GM19438 (cell line): ENCODE results near the gene PLEKHM3.
A peak's percentile ranks its signal among the peaks of the same experiment; 100 is the strongest.
"Not testable (repeated sequence)": the region's sequence is repeated elsewhere in the genome, so short reads cannot be mapped to it uniquely, and the experiment has no call there.

Source experiments
- ATAC-seq: cut with Tn5 transposase; IDR thresholded peaks from one replicate; pipeline ENCODE4 v1.9.1; 2021; ENCODE audit warnings: low read depth; ENCODE audit not compliant: unreplicated experiment

The PLEKHM3 gene

DNA sequence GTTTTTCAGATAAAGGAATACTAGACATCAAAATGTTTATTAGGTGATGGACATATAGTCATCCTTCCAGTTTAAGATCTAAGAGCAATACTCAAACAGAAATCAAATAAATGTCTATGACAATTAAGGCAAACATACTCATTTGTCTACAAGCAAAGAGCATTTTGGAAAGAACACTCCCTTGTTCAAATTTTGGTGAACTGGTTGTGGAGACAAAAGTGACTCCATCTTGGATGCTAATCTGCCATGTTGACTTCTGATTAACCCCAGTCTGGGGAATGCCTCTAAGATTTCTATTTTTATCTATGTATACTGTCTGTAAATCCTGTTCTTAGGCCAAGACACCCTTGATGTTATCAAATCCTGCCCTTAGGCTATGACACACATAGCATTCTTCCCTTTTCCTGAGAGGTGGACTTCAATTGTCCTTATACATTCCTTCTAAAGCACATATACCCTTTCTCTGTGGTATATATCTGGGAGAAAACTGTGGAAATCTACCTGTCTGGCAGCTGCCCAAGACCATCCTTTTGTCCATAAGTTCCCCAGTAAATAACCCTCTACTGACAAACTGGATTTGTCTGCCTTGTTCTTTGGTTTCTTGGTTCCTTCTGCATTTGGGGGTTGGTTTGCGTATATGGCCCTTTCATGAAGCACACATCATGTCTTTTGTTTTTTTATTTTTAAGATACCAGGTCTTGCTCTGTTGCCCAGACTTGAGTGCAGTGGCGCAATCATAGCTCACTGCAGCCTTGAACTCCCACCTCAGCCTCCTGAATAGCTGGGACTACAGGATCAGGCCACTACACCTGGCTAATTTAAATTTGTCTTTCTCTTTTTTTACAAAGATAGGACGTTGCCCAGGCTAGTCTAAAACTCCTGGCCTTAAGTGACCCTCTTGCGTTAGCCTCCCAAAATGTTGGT is 12.5 kb upstream of the PLEKHM3 start:
- no peak for ATAC-seq

DNA sequence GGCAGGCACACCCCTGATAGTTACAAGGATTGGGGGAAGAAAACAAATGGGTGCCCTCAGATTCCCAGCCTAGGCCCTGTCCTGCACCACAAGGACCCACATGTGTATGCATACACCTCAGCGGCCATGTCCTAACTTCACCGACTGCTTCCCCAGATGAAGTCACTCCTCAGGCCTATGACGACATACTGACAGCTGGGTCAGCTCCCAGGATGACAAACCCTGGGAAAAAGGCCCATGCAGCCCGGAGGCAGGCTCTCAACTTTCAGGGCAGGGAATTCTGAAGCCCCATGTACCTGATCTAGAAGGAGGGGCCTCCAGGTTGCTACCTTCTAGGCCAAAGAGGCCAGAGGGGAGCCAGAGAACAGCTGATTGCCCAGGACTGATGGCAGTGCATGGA is 11.0 kb upstream of the PLEKHM3 start:
- no peak for ATAC-seq

DNA sequence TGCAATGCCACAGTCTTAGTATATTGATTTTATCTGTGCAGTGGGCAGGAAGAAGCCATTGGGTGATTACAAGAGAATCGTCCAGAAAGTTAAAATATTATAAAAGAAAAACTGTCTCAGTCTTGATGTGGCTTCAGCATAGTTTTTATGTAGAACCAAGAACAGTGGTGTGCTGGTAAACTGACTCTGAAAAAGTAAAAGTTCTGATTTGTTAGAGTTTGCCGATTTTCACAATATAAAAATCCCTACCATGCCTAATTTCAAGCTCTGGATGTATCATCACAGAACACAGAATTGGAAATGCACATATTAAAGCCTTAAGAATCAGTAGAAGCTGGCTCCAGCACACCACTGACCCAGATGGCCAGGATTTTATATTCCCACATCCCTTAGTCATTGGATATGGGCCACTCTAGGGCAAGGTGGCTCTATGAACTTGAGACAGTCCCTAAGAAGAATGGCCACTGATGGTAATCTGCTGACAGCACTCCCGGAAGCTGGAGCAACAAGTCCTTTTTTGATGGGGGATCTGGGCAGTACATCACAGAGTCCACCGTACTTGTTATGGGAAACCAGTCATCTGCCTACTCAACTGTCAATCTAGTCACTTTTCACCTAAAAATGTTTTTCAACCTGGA is 9.3 kb upstream of the PLEKHM3 start:
- ATAC-seq, result no peak

DNA sequence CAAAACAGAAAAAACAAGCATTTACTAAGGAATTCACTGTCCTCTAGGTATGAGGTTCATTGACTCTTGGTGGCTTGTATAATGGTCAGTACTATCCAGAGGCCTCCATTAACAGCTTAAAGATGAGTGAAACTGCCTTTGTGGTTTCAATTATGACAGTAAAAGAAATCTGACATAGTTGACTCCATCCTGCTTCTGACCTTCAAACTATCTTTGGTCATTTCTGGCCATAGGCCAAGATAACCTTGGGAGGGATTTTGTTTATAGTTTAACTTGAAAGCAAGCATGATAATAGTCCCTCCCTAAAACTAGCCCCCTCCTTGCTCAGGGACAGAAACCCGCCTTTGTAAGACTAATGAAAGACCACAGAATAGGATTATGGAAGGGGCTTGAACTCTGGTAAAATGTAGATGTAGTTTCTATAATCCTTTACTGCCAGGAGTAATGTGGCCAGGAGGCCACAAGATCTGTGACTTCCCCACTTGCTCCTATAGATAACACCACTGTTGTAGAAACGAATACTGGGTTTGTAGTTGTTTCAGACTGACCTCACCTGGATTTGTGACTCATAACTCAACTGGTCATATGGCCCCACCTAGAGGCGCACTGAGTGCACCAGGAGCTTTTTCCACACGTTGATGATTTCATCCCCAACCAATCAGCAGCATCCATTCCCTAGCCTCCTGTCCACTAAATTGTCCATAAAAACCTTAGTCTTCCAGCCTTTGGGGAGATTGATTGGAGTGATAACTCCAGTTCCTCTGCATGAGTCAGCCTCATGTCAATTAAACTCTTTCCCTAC is 8.6 kb upstream of the PLEKHM3 start:
- ATAC-seq, result peak; percentile 82

DNA sequence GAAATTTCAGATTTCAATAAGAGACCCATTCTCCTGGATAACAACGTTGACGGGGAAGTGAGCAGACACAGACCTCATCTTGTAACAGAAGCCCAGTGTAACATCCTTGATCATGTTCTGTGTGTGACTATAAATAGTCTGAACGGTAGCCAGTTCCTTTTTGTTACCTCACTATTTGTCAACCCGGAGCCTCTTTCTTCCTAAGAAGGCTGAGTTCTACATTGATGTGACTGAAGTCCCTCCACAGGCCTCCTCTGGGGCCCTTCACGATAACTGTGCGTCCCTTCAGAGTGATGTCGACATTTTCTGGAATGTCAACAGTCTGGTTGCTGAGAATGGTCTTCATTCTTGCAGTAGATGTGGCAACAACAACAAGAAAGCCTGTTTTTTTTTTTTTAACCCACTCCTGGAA is 6.3 kb upstream of the PLEKHM3 start:
- ATAC-seq, result no peak

- peak; percentile 12 for ATAC-seq
Measured at GRCh38 chr2:208025814-208026184, 472 bp upstream of the PLEKHM3 start.

DNA sequence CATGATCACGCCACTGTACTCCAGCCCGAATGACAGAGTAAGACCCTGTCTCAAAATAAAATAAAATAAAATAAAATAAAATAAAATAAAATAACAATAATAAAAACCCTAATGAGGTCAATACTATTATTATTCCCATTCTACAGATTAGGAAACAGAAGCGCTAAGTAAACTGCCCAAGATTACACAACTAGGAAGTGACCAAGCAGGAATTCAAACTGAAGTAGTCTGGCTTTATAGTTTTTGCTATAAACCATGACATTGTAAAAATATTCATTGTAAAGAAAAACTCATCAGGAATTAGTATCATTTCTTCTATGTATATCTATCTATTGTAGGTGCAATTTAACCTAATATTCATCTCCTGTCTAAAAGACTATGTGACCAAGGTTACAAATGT is 1.2 kb downstream of the PLEKHM3 start:
- ATAC-seq, result no peak

DNA sequence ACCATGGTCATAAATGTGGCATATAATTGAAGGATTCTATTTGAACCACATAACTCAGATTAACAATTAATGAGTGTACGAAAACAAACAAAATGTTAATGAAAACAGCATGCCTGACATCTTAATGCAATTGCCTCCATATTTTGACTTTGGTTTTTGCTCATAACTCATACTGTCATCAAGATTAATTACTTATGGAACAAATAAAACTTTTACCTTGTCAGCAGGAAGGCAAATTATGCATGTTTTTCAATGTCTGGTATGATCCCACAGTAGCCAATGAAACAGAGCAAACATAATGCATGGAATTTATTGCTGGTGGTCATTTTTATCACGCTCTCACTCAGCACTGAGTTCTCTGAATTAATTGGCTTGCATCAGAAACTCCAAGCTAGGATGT is 5.1 kb downstream of the PLEKHM3 start:
- no peak for ATAC-seq

GRCh38 chr2:208018124-208018712 is 7.1 kb downstream of the PLEKHM3 start:
- not testable (repeated sequence) for ATAC-seq

DNA sequence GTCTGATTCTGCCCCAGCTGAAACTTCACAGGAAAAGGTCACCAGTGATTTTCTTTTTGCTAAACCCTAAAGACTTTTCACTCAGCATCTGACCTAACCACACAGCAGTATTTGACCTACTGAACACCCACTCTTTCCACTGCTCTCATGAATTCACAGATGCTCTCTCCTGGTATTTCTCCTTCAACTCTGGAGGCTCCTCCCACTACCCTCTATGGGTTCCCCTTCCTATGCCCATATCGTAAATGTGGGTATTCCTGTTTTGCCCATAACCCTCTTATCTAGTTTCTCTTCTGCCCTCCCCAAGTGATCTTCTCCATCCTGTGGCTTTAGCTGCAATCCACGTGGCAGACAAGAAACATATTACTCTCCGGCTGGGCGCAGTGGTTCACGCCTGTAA is 7.6 kb downstream of the PLEKHM3 start:
- no peak for ATAC-seq

DNA sequence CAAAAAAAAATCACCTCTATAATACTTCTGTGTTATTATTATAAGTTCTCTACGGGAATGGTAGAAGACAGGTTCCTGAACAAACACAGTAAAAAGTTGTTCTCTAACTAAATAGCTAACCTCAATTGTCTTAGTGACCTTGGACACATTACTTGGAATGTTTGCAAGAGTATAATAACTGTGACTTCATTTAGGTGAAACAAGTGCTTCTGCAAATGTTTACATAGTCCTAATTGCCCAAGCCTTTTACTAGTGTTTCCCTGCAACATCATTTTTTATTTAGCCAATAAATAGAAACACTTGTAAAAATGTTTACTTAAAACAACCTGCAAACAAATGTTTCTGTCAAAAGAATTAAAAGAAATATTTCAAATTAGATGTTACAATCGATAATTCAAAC is 9.9 kb downstream of the PLEKHM3 start:
- ATAC-seq, result no peak

DNA sequence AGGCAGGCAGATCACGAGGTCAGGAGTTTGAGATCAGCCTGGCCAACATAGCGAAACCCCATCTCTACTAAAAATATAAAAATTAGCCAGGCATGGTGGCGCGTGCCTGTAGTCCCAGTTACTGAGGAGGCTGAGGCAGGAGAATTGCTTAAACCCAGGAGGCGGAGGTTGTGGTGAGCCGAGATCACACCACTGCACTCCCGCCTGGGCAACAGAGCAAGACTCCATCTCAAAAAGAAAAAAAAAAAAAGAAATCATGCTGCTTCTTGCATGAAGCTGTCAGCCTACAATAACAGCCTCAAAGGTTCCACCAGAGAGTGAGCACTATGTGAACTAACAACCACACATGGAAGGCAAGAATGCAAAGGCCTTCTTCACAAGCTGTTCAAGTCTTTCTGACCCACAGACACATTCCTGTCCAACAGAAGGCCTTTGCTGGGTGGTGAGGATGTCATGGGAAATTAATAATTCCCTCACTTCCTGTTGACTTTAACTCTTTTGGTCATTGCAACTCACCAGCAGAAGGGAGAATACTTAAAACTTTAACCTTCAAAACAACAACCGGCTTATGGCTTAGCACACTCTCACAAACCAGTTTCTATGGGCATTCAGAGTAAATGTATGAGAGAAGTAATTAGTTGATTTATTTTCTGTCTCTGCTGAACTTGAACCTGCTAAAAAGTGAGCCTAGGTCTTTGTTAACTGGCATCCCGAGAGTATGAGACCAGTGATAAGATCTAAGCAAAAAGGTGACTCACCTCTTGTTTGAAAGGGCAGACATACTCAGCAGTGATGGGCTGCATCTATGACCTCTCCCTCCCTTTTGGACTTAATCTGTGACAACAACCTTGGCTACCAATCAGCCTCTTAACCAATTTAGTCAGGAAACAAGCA is 11.8 kb downstream of the PLEKHM3 start:
- no peak for ATAC-seq

DNA sequence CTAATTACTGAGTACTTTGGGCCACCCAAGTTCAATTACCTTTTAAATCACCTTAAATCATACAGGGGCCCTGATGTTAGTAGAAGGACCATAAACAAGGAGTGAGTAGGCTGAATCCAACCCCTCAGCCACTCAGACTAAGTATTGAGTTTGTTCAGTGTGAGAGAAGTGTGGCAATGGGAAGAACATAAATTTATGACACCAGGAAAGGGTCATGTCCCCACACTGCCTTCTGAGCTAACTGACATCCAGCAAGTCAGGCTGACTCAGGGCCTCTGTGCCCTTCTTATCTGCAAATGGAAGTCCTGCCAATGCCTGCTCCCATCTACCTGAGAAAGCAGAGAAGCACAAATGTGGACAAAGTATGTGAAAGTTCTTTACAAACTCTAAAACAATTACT is 12.9 kb downstream of the PLEKHM3 start:
- no peak for ATAC-seq

DNA sequence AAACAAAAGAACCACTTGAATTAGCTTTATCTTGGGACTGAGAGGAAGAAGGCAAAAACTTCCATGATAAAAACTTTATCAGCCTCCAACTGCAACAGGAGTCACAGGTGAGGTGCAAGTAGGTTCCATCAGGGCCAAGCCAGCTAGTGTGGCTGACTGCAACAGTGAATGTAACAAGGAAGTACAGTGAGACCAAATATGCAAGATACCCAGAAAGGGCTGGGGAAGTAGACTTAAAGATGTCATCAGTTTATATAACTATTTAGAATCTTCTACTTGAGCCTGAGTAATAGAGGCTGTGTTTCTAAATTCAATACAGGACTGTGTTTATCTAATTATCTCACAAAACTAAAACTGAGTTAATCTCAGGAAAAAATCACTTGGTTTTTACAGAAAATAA is 14.8 kb downstream of the PLEKHM3 start:
- ATAC-seq, result no peak

- ATAC-seq, result no peak
Measured at GRCh38 chr2:208006833-208007232, 18.5 kb downstream of the PLEKHM3 start.

DNA sequence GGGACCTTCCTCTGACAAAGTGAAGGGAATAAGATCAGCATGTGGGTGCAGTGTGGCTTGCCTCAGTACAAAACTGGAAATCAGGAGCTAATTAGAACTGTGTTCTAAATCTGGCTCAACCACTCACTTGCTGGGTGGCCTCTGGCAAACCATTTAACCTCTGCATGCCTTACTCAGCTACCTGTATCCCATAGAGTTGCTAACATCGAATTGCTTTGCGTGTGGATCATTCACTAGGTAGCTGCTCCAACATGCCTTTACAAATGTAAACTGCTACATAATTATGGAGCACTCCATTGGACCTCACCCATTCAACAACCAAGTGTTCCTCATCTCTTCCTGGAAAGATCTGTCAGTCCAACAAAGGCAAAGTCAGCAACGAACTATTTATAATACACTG is 19.0 kb downstream of the PLEKHM3 start:
- no peak for ATAC-seq

GRCh38 chr2:208001924-208002323 is 23.4 kb downstream of the PLEKHM3 start:
- no peak for ATAC-seq

- no peak for ATAC-seq
Measured at GRCh38 chr2:208000701-208001395, 24.5 kb downstream of the PLEKHM3 start.

DNA sequence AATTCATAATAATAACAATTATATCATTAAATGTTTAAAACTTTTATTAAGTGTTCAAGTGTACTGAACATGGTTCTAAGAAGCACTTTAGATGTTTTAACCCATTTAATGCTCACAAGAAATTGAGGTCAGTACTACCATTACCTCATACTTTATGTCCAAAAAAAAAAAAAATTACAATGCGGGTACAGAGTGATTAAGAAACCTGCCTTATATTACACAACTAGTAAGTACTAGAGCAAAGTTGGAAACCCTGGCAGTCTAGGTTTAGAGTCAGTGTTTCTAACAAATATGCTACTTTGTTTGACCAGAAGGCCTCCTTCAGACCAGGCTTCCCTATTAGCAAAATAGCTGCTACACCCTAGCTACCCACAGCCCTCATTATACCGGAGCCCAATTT is 28.5 kb downstream of the PLEKHM3 start:
- ATAC-seq, result no peak
